ENCODE data around the gene DYNC1LI2. TPM values are rescaled to one million over a fixed set of nuclear protein-coding genes. Genes with fewer than 3 reads are reported as not detected.

Gene DYNC1LI2
- total and polyA plus RNA-seq, 10 of the 15 experiments (the other 5 are each of a cell fraction or from before 2014, with no cell fraction given): 6.0 to 46.5 (median 33.7) TPM

- H4K20me1 ChIP-seq (ENCODE audit: control insufficient read depth, insufficient read depth): no peaks in the 10 kb centered on the region
- WGBS (ENCODE audit: insufficient coverage, insufficient replicate concordance, low lambda C conversion rate, missing lambda C conversion rate): 50% methylated on average over 11 of the region's 11 CpGs
- no peaks in the 10 kb centered on the region for H3K27me3 ChIP-seq (replicated peaks in 1 of 2; ENCODE audit: control insufficient read depth in 2 of 2, insufficient read depth in 2 of 2, low read length in 1 of 2)
- ATAC-seq (no peak), DNase-seq (ENCODE audit: low read depth, low spot score) (no peak), FAIRE-seq (no peak)
- TF ChIP-seq SMAD5 (IDR thresholded peaks at IDR 0.05; ENCODE audit: low read depth) (no peak), NFXL1 (IDR thresholded peaks at IDR 0.05; ENCODE audit: borderline replicate concordance) (no peak), IRF4 (IDR thresholded peaks at IDR 0.05; ENCODE audit: low read depth, low read length) (no peak), MEF2B (IDR thresholded peaks at IDR 0.05; ENCODE audit: partially characterized antibody, poor library complexity, severe bottlenecking) (no peak), CHD2 (IDR thresholded peaks at IDR 0.05; ENCODE audit: borderline replicate concordance, low read depth, low read length) (no peak), NR2C1 (IDR thresholded peaks at IDR 0.05) (no peak), HDAC2 (IDR thresholded peaks at IDR 0.05) (no peak), FOXM1 (IDR thresholded peaks at IDR 0.05; ENCODE audit: low read depth, low read length) (no peak), KAT2A (conservative IDR thresholded peaks at IDR 0.05; ENCODE audit: control insufficient read depth, low read depth, low read length) (no peak), BMI1 (IDR thresholded peaks at IDR 0.05; ENCODE audit: borderline replicate concordance) (no peak)
- TF ChIP-seq, protein P1, sequence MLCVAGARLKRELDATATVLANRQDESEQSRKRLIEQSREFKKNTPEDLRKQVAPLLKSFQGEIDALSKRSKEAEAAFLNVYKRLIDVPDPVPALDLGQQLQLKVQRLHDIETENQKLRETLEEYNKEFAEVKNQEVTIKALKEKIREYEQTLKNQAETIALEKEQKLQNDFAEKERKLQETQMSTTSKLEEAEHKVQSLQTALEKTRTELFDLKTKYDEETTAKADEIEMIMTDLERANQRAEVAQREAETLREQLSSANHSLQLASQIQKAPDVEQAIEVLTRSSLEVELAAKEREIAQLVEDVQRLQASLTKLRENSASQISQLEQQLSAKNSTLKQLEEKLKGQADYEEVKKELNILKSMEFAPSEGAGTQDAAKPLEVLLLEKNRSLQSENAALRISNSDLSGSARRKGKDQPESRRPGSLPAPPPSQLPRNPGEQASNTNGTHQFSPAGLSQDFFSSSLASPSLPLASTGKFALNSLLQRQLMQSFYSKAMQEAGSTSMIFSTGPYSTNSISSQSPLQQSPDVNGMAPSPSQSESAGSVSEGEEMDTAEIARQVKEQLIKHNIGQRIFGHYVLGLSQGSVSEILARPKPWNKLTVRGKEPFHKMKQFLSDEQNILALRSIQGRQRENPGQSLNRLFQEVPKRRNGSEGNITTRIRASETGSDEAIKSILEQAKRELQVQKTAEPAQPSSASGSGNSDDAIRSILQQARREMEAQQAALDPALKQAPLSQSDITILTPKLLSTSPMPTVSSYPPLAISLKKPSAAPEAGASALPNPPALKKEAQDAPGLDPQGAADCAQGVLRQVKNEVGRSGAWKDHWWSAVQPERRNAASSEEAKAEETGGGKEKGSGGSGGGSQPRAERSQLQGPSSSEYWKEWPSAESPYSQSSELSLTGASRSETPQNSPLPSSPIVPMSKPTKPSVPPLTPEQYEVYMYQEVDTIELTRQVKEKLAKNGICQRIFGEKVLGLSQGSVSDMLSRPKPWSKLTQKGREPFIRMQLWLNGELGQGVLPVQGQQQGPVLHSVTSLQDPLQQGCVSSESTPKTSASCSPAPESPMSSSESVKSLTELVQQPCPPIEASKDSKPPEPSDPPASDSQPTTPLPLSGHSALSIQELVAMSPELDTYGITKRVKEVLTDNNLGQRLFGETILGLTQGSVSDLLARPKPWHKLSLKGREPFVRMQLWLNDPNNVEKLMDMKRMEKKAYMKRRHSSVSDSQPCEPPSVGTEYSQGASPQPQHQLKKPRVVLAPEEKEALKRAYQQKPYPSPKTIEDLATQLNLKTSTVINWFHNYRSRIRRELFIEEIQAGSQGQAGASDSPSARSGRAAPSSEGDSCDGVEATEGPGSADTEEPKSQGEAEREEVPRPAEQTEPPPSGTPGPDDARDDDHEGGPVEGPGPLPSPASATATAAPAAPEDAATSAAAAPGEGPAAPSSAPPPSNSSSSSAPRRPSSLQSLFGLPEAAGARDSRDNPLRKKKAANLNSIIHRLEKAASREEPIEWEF (IDR thresholded peaks at IDR 0.05; ENCODE audit: insufficient replicate concordance, low read depth, low read length): no peak
- H2AFZ ChIP-seq (ENCODE audit: control insufficient read depth, low read depth, low read length): no peak overlapping the region
- no peaks in the 10 kb centered on the region for H3K4me1 ChIP-seq (ENCODE audit: control insufficient read depth, insufficient read depth, low read length)
- POLR2A ChIA-PET: no interaction called here
- H3K9me3 ChIP-seq (replicated peaks; ENCODE audit: control insufficient read depth, insufficient read depth, low read length): no peaks in the 10 kb centered on the region
- no peak overlapping the region for H3K4me3 ChIP-seq
- H3K79me2 ChIP-seq (ENCODE audit: control insufficient read depth, insufficient read depth, low read length): no peaks in the 10 kb centered on the region
- no peak overlapping the region for H3K4me2 ChIP-seq (ENCODE audit: control insufficient read depth, insufficient read depth)
- no peak overlapping the region for H3K9ac ChIP-seq (ENCODE audit: control insufficient read depth, insufficient read depth, low read length)
- intact Hi-C loops (cut with micrococcal nuclease; ENCODE audit: unreplicated experiment): no loop called here
- SMC1A ChIA-PET (ENCODE audit: uncharacterized antibody, unreplicated experiment): no interaction called here
- no TSS peak for BruUV-seq (replicated peaks)
- in situ Hi-C loops (cut with MboI): no loop called here
- CTCF ChIA-PET: no interaction called here
- RAD21 ChIA-PET (ENCODE audit: unreplicated experiment): no interaction called here
- H3K27ac ChIP-seq (ENCODE audit: control insufficient read depth, insufficient read depth): no peak overlapping the region
- H3K36me3 ChIP-seq (ENCODE audit: control insufficient read depth in 2 of 2, insufficient read depth in 2 of 2, low read length in 1 of 2): no peaks in the 10 kb centered on the region
Observed at GRCh38 chr16:66705790-66706505, 45.5 kb downstream of the DYNC1LI2 start.
